ENCODE data around the gene L3MBTL3.
A peak's percentile ranks its signal among the peaks of the same experiment; 100 is the strongest.

L3MBTL3 gene

GRCh38 chr6:130029163-130029562 is 10.8 kb downstream of the L3MBTL3 start:
- peak in 2 of 6 experiments; percentile 20 to 31 for DNase-seq

DNA sequence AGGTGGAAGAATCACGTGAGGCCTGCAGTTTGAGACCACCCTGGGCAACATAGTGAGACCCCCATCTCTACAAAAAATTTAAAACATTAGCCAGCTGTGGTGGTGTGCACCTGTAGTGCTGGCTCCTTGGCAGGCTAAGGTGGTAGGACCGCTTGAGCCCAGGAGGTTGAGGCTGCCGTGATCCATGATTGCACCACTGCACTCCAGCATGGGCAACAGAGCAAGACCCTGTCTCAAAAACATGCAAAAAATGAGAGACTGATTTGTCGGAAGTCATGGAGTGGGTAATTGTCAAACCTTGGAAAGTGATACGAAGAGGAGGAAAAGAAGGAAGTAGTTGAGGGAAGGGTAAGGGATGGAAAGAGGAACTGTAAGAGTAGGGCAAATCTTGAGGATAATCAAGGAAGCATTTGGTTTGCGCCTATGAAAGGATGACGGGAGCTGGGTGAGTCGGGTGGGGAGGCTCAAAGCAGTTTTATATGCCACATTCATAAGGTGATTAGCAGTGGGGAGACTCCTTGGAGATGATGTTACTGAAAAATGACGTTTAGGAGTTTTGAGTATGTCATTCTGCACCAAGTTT is 14.5 kb downstream of the L3MBTL3 start:
- DNase-seq, result no peak

DNA sequence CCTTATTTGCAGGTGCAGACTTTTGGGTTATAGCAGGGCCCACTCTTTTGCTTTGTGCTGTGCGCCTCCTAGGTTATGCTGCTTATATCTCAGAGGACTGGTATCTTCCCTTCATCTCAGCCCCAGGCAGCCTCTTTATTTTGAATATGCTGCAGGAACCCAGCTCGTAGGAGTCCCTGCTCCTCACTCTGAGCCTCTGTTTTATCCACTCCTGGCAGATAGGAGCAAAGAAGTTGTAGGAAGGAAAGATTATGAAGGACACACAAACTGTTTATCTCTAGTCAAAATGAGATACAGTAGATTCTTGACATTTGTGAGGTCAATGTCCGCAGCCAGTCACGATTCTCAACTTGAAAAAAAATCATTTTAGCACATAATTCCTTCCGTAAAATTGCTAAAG is 15.6 kb downstream of the L3MBTL3 start:
- DNase-seq, result no peak

DNA sequence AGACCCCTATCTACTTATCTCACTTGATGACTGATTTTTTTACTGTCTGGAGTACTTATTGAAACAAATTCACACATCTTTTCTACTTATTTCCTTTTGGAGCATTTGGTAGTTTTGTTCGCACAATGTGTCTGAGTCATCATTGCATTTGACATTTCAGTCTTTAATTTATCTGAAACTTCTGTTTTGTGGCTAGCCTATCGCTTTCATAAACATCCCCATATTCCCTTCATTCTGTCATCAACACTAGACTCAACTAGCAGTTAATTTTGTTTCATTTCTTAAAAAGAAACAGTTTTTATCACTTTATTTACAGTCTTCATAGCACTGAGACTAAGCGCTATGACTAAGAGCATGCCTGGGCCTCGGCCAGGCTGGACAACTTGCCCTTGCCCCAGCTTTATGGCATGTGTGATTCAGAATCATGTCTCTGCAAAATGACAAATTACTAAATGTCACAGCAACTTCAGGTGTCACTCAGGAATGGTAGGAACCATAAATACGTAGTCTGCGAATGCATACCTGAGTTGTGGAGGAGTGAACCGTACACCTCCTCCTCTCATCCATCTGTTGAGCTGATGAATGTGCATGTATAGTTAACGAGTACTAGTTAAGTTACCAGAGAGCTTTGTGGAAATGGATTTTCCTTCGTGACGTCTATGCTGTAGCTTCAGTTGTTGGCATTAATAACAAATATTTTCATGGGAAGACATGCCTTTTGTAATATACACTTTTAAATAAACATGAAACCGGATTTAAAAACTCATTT is 16.2 kb downstream of the L3MBTL3 start:
- DNase-seq, result no peak

GRCh38 chr6:130035211-130035610 is 16.8 kb downstream of the L3MBTL3 start:
- DNase-seq, result no peak

GRCh38 chr6:130037207-130037811 is 18.9 kb downstream of the L3MBTL3 start:
- DNase-seq, result peak in 3 of 6 experiments; percentile 8 to 36 (median 34)

DNA sequence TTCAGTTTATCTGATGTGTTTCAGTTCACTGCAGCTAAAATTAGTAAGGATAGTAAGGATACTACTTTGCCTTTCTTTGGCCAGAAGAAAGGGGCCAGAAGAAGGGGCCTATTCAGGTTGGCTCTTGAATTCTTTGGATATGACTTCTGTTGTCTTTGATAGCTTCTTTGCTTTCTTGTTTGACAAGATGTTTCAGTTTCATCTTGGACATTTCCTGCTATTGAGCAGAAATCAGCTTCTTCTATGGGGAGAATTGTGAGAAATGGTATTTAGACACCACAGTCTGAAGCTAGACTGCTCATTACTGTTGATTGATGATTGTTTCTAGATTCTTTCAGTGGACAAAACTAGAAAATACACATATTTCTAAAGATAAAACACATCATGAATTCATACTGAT is 23.2 kb downstream of the L3MBTL3 start:
- no peak for DNase-seq

- no peak for DNase-seq
Observed at GRCh38 chr6:130043344-130043743, 25.0 kb downstream of the L3MBTL3 start.

- DNase-seq, result no peak
Observed at GRCh38 chr6:130045622-130046021, 27.2 kb downstream of the L3MBTL3 start.

- DNase-seq, result no peak
Observed at GRCh38 chr6:130046671-130047070, 28.3 kb downstream of the L3MBTL3 start.

DNA sequence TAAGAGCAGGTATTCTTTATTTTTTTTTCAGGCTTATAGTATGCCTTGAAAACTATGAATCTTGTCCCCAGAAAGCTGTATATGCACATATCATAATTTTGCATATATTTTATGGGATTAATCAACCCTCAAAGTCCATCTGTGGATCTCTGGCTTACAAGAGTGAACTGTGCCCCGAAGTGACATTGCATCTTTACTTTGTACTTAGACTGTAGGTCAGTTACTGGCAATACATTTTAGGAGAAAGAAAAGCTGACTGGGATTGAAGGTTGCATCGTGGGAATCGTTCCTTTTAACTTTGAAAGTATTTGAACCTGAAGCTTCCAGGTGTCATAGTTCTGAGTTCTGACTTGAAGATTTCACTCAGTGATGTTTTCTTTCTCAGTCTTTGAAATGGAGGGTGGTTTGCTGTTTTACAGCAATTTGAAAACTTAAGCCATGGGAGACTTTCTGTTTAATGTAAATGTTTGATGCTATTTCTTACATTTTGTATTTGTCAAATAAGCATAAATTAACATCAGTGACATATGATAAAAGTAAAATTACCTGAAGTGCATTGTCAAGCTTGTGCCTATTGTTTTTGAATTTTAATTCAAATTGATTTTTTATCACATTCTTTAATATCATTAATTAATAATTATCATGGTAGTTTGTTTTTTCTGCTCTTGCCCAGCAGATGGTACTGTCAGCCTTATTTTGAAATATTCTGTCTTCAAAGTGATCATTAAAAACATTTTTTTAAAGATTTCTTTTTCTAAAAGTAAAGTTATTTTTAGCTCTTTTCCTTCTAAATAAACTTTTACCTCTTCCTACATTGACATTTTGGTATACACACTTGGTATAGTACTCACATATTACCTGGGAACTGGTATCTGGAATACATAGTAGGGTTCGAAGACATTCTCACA is 29.0 kb downstream of the L3MBTL3 start:
- no peak for DNase-seq

GRCh38 chr6:130050230-130050629 is 31.8 kb downstream of the L3MBTL3 start:
- DNase-seq, result no peak

- DNase-seq, result no peak
Observed at GRCh38 chr6:130054725-130055124, 36.3 kb downstream of the L3MBTL3 start.

DNA sequence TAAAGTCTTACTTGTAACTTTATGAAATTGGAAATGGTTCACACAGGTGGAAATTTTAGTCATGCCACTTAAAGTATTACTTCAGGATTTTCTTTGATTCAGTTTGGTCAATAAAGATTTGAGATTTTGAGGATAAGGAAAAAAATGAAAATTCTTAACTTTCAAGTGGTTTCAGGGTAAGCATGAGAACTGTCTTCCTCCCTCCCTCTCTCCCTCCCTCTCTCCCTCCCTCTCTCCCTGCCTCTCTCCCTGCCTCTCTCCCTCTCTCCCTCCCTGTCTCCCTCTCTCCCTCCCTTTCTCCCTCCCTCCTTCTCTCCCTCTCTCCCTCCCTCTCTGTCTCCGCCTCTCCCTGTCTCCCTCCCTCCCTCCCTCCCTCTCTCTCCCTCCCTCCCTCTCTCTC is 36.9 kb downstream of the L3MBTL3 start:
- DNase-seq, result no peak

DNA sequence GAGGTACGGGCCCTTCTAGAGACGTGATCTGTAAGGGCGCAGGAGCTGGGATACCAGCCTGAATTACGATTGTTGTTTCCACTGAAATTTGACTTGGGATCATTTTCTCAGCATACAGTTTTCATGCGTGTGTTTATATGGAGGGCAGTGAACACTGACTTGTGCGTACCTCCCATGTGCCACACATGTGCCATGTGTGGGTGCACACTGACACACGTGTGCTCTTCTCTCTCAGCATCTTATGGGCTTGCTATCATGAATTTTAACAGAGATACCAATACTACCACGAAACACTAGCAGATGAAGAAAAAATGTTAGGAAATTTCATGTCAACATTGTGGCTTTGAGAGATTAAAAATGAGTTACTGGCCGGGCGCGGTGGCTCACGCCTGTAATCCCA is 39.1 kb downstream of the L3MBTL3 start:
- no peak for DNase-seq

GRCh38 chr6:130063806-130064205 is 45.4 kb downstream of the L3MBTL3 start:
- DNase-seq, result no peak

DNA sequence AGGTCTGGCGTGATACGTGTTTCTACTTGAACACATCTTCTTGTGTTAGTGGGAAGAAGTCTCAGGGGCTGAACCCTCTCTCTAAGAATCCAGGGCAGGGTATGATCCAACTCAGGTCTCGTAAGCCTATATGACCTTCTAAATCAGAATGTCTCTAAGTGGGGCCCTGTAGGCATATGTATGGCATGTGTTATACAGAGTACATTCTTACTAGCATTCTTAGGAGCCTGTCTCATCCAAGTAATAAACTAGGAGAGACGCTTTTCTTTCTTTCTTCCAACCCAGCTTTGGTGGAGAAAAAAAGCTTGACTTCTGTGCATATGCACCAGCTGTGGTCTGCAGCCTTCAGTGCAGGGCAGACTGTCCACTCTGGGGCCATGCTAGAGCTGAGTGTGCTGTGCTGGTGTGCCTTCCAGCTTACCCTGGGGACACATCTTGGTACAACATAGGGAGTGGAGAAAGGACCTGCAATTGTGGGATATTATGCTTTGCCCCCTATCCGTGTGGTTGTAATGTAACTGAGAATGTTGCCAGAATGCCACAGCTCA is 47.3 kb downstream of the L3MBTL3 start:
- DNase-seq, result no peak

- DNase-seq, result no peak
Observed at GRCh38 chr6:130069485-130069884, 51.1 kb downstream of the L3MBTL3 start.

DNA sequence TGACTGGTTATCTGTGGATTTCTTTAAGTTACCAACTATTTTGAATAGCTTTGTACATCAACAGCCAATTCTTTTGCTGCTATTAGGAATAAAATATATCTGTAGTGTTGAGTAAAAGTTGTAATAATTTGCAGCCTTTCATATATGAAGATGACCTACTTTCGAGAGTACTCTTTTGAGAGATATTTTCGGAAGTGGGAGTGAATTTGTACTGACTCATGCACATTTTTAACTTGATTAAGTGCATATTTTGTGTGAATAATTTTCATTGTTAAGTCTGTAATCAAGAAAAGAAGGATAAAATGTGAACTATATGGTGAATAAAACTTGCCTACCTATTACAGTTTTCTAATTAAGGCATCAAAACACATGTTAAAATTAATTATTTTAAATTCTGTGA is 51.9 kb downstream of the L3MBTL3 start:
- no peak for DNase-seq

GRCh38 chr6:130070792-130071191 is 52.4 kb downstream of the L3MBTL3 start:
- no peak for DNase-seq

GRCh38 chr6:130075879-130076460 is 57.6 kb downstream of the L3MBTL3 start:
- DNase-seq, result no peak

GRCh38 chr6:130076512-130076911 is 58.1 kb downstream of the L3MBTL3 start:
- peak in 2 of 6 experiments; percentile 11 to 24 for DNase-seq

GRCh38 chr6:130090796-130091195 is 72.4 kb downstream of the L3MBTL3 start:
- DNase-seq, result no peak
